HFF-Myc (cell line): ENCODE data around the gene LCMT2.

Source experiments
- DNase-seq: peaks from one replicate; pipeline ENCODE4 v3.0.0-alpha.2; 2011; ENCODE audit warnings: low read depth; ENCODE audit errors: extremely low read depth
- H3K4me3 ChIP-seq: replicated peaks from 2 replicates; pipeline ENCODE4 v1.5.1; 2011; ENCODE audit warnings: low read depth, mild to moderate bottlenecking, control low read depth, low read length
- TF ChIP-seq, protein P1 (sequence below): IDR thresholded peaks from 2 replicates; pipeline ENCODE4 v1.5.1; 2012; ENCODE audit warnings: mild to moderate bottlenecking, low read depth, low read length, control low read depth; ENCODE audit errors: missing control alignments

The LCMT2 gene, protein sequence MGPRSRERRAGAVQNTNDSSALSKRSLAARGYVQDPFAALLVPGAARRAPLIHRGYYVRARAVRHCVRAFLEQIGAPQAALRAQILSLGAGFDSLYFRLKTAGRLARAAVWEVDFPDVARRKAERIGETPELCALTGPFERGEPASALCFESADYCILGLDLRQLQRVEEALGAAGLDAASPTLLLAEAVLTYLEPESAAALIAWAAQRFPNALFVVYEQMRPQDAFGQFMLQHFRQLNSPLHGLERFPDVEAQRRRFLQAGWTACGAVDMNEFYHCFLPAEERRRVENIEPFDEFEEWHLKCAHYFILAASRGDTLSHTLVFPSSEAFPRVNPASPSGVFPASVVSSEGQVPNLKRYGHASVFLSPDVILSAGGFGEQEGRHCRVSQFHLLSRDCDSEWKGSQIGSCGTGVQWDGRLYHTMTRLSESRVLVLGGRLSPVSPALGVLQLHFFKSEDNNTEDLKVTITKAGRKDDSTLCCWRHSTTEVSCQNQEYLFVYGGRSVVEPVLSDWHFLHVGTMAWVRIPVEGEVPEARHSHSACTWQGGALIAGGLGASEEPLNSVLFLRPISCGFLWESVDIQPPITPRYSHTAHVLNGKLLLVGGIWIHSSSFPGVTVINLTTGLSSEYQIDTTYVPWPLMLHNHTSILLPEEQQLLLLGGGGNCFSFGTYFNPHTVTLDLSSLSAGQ

DNA sequence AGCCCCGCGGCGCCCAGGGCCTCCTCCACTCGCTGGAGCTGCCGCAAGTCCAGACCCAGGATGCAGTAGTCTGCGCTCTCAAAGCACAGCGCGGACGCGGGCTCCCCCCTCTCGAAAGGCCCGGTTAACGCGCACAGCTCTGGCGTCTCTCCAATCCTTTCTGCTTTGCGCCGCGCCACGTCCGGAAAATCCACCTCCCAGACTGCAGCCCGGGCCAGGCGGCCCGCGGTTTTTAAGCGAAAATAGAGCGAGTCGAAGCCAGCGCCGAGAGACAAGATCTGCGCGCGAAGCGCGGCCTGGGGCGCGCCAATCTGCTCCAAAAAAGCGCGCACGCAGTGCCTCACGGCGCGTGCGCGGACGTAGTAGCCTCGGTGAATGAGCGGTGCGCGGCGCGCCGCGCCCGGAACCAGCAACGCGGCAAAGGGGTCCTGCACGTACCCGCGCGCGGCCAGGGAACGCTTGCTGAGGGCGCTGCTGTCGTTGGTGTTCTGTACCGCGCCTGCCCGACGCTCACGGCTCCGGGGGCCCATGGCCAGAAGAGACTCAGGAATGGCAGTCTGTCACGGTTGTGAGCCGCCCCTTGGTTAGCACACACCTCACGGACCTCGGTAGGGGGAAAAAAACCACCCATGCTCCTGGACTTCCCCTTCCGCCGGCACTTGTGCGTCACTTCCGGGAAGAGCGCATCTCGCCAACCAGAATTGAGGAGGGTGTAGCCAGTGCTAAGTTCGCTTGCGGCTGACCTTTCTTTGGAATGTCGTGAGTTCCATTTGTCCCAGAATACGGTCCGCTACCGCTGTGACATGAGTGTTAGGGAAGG, at the start of gene LCMT2:
Gene LCMT2, minus strand, starts transcription at position 614 of the 820 bp plus-strand sequence. Its CDS starts 84 bp downstream, at position 530.
- peak within 1 kb of the TSS; percentile 73 for H3K4me3 ChIP-seq
- TF ChIP-seq, protein P1, sequence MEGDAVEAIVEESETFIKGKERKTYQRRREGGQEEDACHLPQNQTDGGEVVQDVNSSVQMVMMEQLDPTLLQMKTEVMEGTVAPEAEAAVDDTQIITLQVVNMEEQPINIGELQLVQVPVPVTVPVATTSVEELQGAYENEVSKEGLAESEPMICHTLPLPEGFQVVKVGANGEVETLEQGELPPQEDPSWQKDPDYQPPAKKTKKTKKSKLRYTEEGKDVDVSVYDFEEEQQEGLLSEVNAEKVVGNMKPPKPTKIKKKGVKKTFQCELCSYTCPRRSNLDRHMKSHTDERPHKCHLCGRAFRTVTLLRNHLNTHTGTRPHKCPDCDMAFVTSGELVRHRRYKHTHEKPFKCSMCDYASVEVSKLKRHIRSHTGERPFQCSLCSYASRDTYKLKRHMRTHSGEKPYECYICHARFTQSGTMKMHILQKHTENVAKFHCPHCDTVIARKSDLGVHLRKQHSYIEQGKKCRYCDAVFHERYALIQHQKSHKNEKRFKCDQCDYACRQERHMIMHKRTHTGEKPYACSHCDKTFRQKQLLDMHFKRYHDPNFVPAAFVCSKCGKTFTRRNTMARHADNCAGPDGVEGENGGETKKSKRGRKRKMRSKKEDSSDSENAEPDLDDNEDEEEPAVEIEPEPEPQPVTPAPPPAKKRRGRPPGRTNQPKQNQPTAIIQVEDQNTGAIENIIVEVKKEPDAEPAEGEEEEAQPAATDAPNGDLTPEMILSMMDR, result no peak
- peak; percentile 87 for DNase-seq

DNA sequence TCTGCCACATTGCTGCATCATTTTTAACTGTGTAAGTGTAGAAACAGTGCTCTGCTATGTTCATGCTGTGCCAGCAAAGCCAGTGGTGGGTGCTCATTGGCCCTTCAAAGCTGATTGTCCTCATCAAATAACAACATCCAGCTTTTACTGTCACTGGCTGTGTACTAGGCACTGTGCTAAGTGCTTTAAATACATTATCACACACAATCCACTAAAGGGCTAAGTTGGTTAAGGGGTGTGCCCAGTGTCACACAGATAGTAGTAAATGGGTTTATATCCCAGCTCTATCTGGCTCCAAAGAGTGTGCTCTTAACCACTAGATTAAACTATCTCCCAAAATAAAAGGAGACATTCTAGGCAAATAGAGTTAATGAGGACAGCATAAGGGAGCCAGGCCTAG, 48.2 kb upstream of the LCMT2 start:
- H3K4me3 ChIP-seq, result no peak overlapping the region
- TF ChIP-seq, protein P1, result no peak
- DNase-seq, result no peak

DNA sequence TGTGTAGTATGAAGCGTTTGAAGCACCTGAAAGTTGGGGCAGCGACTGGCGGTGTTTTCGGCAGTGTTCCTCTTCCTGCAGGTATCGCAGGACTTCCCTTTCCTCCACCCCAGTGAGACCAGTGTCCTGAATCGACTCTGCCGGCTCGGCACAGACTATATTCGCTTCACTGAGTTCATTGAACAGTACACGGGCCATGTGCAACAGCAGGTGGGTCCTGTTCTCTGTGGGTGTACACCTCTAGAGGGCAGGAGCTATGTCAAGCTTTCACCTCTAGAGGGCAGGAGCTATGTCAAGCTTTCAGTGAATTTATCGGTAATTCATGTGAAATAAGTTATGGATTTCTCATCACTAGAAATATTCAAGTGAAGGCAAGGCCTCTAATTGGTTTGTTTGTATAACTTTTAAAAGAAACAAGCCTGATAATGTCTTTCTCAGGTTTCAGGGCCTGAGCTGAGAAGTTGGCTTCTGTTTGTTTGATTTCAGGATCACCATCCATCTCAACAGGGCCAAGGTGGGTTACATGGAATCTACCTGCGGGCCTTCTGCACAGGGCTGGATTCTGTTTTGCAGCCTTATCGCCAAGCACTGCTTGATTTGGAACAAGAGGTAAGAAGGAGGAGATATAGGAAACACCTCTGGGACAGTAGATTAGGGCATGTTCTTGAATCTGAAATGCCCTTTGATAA, 45.8 kb upstream of the LCMT2 start:
- no peak overlapping the region for H3K4me3 ChIP-seq
- TF ChIP-seq, protein P1, result peak; percentile 87
- DNase-seq, result no peak

DNA sequence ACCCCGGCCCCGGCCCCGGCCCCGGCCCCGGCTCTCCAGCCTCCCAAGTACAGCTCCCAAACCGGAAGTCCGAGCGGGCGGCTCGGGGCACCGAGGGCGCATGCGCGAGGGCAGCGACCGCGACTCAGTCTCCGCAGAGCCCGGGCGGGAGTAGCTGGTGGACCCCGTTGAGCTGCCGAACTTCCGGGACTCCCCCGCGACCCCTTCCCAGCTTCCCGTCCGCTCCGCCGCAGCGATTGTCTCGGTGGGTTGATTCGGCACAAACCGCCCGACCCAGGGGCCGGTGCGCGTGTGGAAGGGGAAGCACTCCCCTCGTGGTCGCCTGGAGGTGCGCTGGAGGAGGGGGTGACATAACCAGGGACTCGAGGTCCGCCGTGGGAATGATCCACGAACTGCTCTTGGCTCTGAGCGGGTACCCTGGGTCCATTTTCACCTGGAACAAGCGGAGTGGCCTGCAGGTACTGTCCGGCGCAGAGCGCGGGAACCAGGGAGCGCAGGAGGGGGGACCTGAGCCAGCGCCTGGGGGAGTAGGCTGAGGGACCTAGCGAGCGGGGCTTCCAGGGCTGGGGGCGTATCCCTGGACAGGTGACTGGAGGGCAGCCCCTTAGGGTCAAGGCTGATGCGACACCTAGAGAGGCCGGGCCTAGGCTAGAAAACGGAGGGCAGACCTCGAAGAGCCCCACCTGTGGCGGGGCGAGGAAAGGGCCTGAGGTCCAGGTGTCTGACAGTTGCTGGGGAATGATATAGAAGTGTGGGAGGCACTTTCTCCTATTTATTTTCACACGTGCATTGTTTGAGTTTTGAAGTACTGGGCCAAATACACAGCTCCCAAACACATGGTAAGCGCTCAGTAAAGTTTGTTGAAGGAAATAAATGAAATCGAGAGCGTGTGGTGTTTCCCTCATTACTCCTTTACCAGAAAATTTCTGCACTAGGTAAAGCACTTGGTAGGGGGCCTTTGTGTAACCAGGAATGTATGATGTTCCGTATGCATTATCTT, 40.9 kb upstream of the LCMT2 start, which contains the start of the genes TUBGCP4 and ZSCAN29:
Gene TUBGCP4, plus strand, starts transcription at position 127 of the 1,000 bp plus-strand sequence. Its CDS starts 254 bp downstream, at position 381.
Gene ZSCAN29, minus strand, starts transcription at position 69 of the 1,000 bp plus-strand sequence. CDS start 1,130 bp downstream, outside the sequence.
- peak within 1 kb of the TSS; percentile 87 for H3K4me3 ChIP-seq
- DNase-seq, result peak; percentile 30
- TF ChIP-seq, protein P1, result peak; percentile 31

DNA sequence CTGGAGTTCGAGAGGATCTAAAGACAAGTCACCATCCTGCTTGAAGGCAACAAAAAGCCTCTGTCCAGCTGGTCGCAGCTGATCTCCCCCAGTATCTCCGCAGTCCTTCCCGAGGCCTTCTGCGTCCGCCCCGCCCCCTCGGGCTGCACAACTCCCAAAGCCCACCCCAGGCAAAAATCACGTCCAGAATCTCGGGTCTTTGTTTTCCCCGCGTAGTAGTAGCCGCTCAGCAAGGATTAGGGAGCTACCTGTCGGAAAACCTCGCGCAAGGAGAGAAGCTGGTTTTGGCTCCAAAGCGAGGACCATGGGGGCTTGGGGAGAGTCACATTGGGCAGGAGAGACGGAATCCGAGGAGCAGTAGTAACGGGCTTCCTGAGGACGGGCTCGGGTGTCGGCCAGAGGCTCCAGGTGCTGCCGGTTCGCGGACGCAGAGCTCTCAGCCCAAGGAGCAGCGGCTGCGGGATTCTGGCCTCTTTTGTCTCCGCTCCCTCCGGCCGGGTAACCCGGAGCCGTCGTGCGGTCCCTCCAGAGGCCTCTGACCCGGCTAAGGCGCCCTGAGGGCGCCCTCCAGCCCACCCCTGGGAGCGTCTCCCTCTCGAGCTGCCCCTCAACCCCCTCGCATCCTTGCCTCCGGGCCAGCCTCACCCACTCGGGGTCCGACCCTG, 40.1 kb upstream of the LCMT2 start:
- peak overlapping the region; percentile 87 for H3K4me3 ChIP-seq
- no peak for DNase-seq
- TF ChIP-seq, protein P1, result no peak
